ENCODE measurements around the gene TGFBR2.

Gene TGFBR2

DNA sequence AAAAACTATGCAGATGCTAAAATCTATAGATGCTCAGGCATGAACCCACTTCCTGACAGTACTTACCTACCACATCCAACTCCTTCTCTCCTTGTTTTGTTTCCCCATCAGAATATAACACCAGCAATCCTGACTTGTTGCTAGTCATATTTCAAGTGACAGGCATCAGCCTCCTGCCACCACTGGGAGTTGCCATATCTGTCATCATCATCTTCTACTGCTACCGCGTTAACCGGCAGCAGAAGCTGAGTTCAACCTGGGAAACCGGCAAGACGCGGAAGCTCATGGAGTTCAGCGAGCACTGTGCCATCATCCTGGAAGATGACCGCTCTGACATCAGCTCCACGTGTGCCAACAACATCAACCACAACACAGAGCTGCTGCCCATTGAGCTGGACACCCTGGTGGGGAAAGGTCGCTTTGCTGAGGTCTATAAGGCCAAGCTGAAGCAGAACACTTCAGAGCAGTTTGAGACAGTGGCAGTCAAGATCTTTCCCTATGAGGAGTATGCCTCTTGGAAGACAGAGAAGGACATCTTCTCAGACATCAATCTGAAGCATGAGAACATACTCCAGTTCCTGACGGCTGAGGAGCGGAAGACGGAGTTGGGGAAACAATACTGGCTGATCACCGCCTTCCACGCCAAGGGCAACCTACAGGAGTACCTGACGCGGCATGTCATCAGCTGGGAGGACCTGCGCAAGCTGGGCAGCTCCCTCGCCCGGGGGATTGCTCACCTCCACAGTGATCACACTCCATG, 65.3 kb downstream of the TGFBR2 start:
- H3K79me2 ChIP-seq (ENCODE audit: insufficient read depth, low read length): peaks cover 81% of the 10 kb centered on the region
- peaks cover 6% of the 10 kb centered on the region for H4K20me1 ChIP-seq (ENCODE audit: insufficient read depth, low read length, poor library complexity, severe bottlenecking)
- no peak overlapping the region for H3K4me2 ChIP-seq (ENCODE audit: low read depth, low read length, poor library complexity, severe bottlenecking)
- no peak overlapping the region for H3K4me3 ChIP-seq (ENCODE audit: low read length, poor library complexity, severe bottlenecking)
- H3F3A ChIP-seq (ENCODE audit: low read depth): peaks cover 11% of the 10 kb centered on the region; the same call in 1 of the 2 replicates
- no peak for TF ChIP-seq EZH2phosphoT487 (IDR thresholded peaks at IDR 0.05; ENCODE audit: borderline replicate concordance)
- TF ChIP-seq, protein P1, sequence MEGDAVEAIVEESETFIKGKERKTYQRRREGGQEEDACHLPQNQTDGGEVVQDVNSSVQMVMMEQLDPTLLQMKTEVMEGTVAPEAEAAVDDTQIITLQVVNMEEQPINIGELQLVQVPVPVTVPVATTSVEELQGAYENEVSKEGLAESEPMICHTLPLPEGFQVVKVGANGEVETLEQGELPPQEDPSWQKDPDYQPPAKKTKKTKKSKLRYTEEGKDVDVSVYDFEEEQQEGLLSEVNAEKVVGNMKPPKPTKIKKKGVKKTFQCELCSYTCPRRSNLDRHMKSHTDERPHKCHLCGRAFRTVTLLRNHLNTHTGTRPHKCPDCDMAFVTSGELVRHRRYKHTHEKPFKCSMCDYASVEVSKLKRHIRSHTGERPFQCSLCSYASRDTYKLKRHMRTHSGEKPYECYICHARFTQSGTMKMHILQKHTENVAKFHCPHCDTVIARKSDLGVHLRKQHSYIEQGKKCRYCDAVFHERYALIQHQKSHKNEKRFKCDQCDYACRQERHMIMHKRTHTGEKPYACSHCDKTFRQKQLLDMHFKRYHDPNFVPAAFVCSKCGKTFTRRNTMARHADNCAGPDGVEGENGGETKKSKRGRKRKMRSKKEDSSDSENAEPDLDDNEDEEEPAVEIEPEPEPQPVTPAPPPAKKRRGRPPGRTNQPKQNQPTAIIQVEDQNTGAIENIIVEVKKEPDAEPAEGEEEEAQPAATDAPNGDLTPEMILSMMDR (conservative IDR thresholded peaks at IDR 0.05; ENCODE audit: low read length): no peak
- H3K9ac ChIP-seq (ENCODE audit: low read depth, low read length, poor library complexity, severe bottlenecking): no peak overlapping the region
- no peaks in the 10 kb centered on the region for H3K9me2 ChIP-seq (replicated peaks; ENCODE audit: low read depth, low read length)
- no peak overlapping the region for H2AFZ ChIP-seq (ENCODE audit: low read length)
- H3K27me3 ChIP-seq (ENCODE audit: insufficient read depth, low read length, poor library complexity, severe bottlenecking): no peaks in the 10 kb centered on the region
- peaks cover 80% of the 10 kb centered on the region for H3K36me3 ChIP-seq (ENCODE audit: insufficient read depth, low read length)
- peaks cover 20% of the 10 kb centered on the region for H3K4me1 ChIP-seq (ENCODE audit: insufficient read depth, low read length, poor library complexity, severe bottlenecking)
- no peaks in the 10 kb centered on the region for H3K9me3 ChIP-seq (ENCODE audit: insufficient read depth, low read depth, low read length)

DNA sequence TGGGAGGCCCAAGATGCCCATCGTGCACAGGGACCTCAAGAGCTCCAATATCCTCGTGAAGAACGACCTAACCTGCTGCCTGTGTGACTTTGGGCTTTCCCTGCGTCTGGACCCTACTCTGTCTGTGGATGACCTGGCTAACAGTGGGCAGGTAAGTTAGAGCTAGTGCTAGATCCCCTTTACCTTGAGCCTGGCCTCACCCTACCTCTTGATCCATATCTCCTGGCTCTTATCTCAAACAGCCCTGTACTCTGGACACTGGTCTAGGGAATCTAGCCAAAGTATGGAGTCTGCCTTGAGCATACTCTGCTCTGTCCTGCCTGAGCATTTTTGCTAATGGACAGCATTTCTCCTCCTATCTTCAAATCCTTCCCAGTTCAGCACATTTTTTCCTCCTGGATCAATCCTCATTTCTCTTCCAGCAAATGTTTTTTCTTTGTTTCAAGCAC, 65.9 kb downstream of the TGFBR2 start:
- no peak for TF ChIP-seq EZH2phosphoT487 (IDR thresholded peaks at IDR 0.05; ENCODE audit: borderline replicate concordance)
- TF ChIP-seq, protein P1 (conservative IDR thresholded peaks at IDR 0.05; ENCODE audit: low read length): no peak
- H3K36me3 ChIP-seq (ENCODE audit: insufficient read depth, low read length): peaks cover 86% of the 10 kb centered on the region
- H2AFZ ChIP-seq (ENCODE audit: low read length): no peak overlapping the region
- H3K4me3 ChIP-seq (ENCODE audit: low read length, poor library complexity, severe bottlenecking): no peak overlapping the region
- H3F3A ChIP-seq (ENCODE audit: low read depth): 0 out of 2 replicates have a peak, but pooled peaks cover 9% of the 10 kb centered on the region
- H3K27me3 ChIP-seq (ENCODE audit: insufficient read depth, low read length, poor library complexity, severe bottlenecking): no peaks in the 10 kb centered on the region
- no peaks in the 10 kb centered on the region for H3K9me3 ChIP-seq (ENCODE audit: insufficient read depth, low read depth, low read length)
- H3K4me2 ChIP-seq (ENCODE audit: low read depth, low read length, poor library complexity, severe bottlenecking): no peak overlapping the region
- no peak overlapping the region for H3K9ac ChIP-seq (ENCODE audit: low read depth, low read length, poor library complexity, severe bottlenecking)
- H3K4me1 ChIP-seq (ENCODE audit: insufficient read depth, low read length, poor library complexity, severe bottlenecking): peaks cover 16% of the 10 kb centered on the region
- peaks cover 86% of the 10 kb centered on the region for H3K79me2 ChIP-seq (ENCODE audit: insufficient read depth, low read length)
- peaks cover 6% of the 10 kb centered on the region for H4K20me1 ChIP-seq (ENCODE audit: insufficient read depth, low read length, poor library complexity, severe bottlenecking)
- no peaks in the 10 kb centered on the region for H3K9me2 ChIP-seq (replicated peaks; ENCODE audit: low read depth, low read length)

DNA sequence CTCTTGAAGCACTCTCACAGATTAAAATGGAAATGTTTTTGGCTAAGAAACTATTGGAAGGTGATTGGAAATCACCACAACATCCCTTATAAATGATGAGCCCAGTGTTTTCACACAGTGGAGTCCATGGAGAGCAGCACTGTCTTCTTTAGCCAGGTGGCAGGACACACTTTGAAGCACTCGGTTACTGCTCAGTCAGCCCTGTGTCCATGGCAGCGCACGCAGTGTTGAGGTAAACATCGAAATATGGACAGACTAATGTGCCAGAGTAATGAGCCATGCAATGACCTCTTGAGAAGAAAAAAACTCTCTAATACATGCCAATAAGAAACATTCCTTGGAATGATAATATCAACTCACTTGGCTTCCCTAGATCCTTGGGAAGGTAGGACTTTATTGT, 66.6 kb downstream of the TGFBR2 start:
- Histone ChIP-seq H3F3A (ENCODE audit: low read depth) (0 out of 2 replicates have a peak, but pooled peaks cover 3% of the 10 kb centered on the region), H3K36me3 (ENCODE audit: insufficient read depth, low read length) (peaks cover 92% of the 10 kb centered on the region), H3K9me2 (replicated peaks; ENCODE audit: low read depth, low read length) (no peaks in the 10 kb centered on the region), H3K9me3 (ENCODE audit: insufficient read depth, low read depth, low read length) (no peaks in the 10 kb centered on the region), H3K4me3 (ENCODE audit: low read length, poor library complexity, severe bottlenecking) (no peak overlapping the region), H2AFZ (ENCODE audit: low read length) (no peak overlapping the region), H3K79me2 (ENCODE audit: insufficient read depth, low read length) (peaks cover 83% of the 10 kb centered on the region), H3K27me3 (ENCODE audit: insufficient read depth, low read length, poor library complexity, severe bottlenecking) (no peaks in the 10 kb centered on the region), H4K20me1 (ENCODE audit: insufficient read depth, low read length, poor library complexity, severe bottlenecking) (peaks cover 6% of the 10 kb centered on the region), H3K4me1 (ENCODE audit: insufficient read depth, low read length, poor library complexity, severe bottlenecking) (peaks cover 9% of the 10 kb centered on the region), H3K9ac (ENCODE audit: low read depth, low read length, poor library complexity, severe bottlenecking) (no peak overlapping the region), H3K4me2 (ENCODE audit: low read depth, low read length, poor library complexity, severe bottlenecking) (no peak overlapping the region)
- no peak for TF ChIP-seq EZH2phosphoT487 (IDR thresholded peaks at IDR 0.05; ENCODE audit: borderline replicate concordance)
- TF ChIP-seq, protein P1 (conservative IDR thresholded peaks at IDR 0.05; ENCODE audit: low read length): no peak
